ENCODE data around the gene SHC2.
A peak's percentile ranks its signal among the peaks of the same experiment; 100 is the strongest.
"Not testable (repeated sequence)": the region's sequence is repeated elsewhere in the genome, so short reads cannot be mapped to it uniquely, and the experiment has no call there.

Gene SHC2

DNA sequence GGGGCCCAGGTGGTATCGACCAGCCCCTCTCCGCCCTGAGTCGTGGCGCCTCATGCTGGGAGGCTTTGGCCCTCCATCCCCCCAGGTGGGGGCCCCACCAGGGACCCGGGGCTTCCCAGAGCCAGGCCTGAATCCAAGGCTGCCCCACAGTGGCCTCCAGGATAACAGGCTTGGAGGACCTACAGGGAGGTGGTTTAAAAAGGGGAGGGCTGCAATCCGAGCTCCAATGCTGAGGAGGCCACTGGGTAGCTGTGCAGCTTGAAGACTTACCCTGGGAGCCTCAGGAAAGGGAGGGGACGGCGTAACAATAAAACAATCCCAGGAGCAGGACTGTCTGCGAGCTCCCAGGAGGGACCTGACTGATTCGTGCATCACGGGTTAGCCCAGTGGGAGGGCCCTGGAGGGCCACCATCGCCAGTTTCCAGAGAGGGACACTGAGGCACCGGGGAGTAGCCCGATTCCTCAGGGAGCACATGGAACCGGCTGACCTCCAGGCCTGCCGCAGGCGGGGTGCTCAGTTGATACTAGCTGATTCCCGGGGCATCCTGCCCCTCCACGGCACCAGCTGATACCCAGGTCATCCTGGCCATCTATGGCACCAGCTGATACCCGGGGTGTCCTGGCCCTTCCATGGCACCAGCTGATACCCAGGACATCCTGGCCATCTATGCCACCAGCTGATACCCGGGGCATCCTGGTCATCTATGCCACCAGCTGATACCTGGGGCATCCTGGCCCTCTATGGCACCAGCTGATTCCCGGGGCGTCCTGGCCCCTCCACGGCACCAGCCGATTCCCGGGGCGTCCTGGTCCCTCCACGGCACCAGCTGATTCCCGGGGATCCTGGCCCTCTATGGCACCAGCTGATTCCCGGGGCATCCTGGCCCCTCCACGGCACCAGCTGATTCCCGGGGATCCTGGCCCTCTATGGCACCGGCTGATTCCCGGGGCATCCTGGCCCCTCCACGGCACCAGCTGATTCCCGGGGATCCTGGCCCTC is 48.2 kb downstream of the SHC2 start:
- no peak for DNase-seq (ENCODE audit: low read depth)
- no peak overlapping the region for H3K4me3 ChIP-seq (ENCODE audit: low read depth, low read length)

DNA sequence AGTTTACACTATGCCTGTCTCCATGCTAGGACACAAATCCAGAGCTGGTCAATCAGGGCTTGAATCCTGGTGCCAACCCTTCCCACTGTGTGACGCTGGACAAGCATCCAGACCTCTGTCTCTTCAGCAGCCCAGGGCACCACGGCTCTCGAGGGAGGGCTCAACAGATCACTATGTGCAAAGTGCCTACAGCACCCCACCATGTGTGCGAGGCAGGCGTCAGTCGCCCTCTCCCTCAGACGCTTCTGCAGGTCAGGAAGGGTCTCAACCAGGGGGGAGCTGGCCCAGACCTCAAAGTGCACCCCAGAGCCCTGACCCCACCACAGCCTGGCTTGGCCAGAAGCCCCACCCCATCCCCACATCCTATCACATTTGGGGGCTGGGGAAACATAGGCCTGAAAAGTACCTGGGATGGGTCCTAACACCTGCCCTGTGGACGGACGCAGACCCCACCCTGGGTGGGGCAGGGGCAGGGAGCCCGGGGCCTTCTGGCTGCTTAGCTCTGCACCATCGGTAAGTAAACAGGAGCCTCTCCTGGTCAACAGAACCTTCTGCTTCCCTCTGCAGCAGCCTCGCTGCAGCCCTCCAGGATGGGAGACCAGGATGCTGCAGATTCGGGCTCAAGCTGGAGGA is 49.0 kb downstream of the SHC2 start:
- DNase-seq (ENCODE audit: low read depth) = no peak
- no peak overlapping the region for H3K4me3 ChIP-seq (ENCODE audit: low read depth, low read length)

DNA sequence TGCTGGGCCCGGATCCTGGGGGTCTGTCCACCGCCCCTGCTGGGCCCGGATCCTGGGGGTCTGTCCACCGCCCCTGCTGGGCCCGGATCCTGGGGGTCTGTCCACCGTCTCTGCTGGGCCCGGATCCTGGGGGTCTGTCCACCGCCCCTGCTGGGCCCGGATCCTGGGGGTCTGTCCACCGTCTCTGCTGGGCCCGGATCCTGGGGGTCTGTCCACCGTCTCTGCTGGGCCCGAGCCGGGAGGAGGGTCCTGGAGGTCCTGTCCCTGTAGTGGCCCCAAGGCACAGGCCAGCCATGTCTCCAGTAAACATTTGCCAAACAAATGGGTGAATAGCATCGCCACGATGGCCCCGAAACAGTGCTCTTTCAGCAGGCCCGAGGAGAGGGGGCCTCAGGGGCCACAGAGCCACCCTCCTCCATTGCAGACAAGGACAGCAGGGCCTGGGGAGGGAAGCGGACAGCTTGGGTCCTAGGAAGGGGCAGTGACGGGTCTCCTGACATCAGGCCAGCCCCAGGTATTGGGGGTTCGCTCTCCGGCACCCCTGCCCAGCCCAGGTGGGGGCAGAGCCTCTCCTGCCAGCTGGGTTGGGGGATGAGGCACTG is 49.6 kb downstream of the SHC2 start:
- DNase-seq (ENCODE audit: low read depth) = not testable (repeated sequence)

DNA sequence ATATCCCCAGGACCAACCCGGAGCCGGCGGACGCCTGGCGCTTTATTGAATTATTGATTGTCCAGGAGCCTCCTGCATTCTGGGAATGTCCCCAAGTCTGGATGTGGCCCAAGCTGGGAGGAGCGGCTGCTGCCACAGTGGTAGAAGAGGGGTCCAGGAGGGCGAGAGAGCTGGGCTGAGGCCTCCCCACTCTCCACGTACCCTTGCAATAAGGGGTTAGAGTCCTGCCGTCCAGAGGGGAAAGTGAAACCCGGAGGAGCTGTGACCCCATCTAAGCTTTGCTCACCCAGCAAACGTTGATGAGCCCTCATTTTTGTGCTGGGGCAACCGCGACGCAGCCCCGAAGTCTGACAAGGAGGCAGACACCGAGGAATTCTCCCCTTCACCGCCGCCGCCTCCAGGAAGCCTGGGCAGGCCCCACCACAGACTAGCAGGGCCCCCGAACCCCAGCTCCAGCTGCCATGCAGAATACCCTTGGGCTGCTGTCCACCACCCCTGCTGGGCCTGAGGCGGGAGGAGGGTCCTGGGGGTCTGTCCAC is 50.5 kb downstream of the SHC2 start:
- DNase-seq (ENCODE audit: low read depth) = no peak
- no peak overlapping the region for H3K4me3 ChIP-seq (ENCODE audit: low read depth, low read length)

More for the DNA sequence above, 49.6 kb downstream of the SHC2 start:
- H3K4me3 ChIP-seq (ENCODE audit: low read depth, low read length) = not testable (repeated sequence)

DNA sequence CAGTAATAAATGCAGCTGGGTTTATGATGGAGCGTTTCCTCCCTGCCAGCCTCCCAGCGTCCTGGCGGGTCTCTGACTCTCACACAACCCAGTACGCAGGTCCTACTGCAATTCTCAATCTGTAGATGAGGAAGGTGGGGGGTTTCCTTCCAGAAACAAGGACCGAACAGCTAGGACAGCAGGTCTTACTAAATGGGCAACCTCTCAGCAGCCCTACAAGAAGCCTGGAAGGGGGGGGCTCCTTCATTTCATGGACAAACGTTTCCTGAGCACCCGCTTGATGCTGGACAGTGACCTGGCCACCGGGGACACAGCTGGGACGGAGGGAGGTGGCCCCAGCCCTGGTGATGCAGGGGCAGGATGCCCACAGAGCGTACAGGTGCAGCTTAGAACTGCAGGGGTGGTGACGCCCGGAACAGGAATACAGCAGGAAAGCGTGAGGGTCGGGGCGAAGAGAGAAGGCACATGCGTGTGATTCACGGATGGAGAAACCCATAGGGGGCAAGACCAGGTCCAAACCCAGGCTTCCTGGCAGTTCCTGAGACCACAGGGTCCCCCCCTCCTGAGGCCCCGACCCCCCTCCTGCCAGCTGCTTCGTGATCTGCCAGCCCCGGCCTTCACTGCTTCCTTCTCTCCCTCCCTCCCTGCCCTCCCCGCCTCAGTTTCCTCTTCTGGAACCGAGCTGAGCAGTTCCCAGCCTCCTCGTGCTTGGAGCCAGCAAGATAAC is 51.2 kb downstream of the SHC2 start:
- H3K4me3 ChIP-seq (ENCODE audit: low read depth, low read length) = peak overlapping the region; percentile 22

DNA sequence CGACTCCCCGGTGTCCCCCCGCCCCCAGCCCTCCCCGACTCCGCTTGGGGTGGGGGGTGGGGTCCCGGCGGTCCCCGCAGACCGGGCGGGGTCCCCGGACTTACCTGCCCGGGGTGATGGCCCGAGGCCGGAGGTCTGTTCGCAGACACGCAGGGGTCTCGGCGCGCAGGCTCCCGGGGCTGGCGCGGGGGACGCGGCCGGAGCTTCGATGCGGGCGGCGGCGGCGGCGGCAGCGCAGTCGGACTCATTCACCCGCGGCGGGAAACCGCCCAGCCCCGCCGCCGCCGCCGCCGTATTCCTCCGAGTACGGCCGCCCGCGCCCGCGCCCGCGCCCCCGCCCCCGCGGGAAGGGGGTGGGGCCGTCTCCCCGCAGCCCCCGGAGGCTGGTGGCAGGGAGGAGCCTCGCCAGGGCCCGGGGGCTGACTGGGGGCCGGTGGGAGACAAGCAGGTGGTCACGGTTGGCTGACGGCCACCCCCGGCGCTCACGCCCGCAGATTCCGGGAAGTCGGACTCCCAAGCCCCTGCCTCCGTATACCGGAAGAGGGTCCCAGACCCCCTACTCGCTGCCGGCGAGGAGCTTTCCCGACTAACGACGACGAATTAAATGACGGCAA is 51.8 kb downstream of the SHC2 start, which contains the start of gene C2CD4C:
Gene C2CD4C, minus strand, starts transcription at position 246 of the 614 bp plus-strand sequence. CDS start 786 bp downstream, outside the sequence.
- peak within 1 kb of the TSS; percentile 31 for H3K4me3 ChIP-seq (ENCODE audit: low read depth, low read length)
- DNase-seq (ENCODE audit: low read depth) = no peak

More for the DNA sequence above, 51.2 kb downstream of the SHC2 start:
- no peak for DNase-seq (ENCODE audit: low read depth)

DNA sequence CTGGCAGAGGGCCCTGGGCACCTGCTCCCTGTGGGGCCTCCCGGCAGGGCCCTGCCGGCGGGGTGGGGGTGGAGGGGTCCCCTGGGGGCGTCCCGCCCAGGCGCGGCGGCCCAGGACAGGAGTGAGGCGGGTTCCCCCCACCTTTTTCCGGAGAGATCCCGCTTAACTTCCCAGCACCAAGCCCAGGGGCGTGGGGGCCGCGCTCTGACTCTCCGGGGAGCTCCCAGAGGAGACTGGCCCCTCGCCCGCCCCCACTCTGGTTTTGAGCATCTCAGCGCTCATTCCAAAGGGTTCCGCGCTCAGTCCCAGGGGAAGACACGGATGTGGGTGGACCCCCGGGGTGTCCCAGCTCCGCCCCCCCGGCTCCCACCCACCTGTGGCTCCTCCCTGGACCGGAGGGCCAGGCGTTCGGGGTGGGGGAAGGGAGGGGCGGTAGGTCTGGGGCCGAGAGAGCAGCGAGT is 52.4 kb downstream of the SHC2 start:
- peak overlapping the region; percentile 31 for H3K4me3 ChIP-seq (ENCODE audit: low read depth, low read length)

DNA sequence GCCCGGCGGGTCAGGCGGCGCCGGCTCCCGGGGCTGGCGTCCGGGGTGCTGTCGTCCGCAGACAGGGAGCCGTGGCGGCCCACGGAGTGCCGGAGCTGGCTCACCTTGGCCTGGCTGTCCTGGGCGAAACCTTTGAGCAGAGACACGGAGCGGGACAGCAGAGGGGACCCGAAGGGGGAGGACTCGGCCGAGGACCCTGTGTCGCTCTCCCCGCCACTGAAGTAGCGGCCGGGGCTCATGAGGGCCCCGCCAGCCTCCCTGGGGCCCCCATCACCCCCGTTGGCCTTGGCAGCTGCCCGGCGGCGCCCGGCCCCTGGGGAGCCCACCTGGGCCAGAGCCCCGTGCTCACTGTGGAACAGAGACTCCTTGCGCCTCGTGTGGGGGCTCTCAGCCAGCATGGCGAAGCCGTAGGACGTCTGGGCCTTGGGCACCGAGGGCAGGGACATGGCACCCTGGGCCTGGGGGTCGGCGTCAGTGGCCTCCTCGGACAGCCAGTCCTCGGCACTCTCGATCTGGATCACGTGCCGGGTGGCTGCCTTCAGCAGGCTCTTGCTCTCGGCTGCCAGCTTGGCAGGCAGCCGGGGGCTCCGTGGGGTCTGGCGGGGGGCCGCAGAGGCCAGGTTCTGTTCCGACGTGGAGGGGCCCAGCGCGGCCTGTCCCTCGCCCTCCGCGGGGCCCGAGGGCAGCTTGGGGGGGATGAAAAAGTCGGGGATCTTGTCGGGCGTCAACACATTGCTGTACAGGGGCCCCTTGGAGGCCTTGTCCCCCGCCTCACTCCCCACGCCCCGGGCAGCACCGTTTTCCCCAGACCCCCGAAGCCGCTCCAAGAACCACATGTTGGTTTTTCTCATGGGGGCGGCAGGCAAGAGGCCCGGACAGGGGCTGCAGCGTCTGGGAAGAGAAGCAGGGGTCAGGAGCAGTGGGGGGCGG is 53.1 kb downstream of the SHC2 start:
- DNase-seq (ENCODE audit: low read depth) = no peak
- H3K4me3 ChIP-seq (ENCODE audit: low read depth, low read length) = no peak overlapping the region

More for the DNA sequence above, 52.4 kb downstream of the SHC2 start:
- DNase-seq (ENCODE audit: low read depth) = no peak

DNA sequence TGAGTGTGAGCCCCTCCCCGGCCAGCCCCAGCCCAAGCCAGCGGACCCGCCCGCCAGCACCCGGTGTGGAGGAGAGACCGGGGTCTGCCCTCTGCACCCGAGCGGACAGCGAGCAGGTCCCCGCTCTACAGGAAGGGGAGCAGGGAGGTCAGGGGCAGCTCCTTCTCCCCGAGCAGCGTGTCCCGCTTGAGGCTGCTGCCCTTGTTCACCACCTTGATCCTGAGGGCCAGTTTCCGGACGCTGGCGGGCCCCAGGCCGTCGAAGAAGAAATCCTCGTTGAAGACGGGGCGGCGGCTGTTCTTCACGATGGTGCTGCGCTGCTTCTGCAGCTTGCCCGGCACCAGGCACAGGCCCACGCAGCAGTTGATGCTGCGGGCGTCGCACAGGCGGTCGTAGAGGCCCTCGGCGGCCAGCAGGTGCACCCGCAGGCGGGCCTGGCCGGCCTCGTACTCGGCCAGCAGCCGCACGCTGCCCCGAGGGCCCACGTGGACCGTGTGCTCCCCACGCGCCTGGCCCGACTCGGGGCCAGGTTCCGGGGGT is 53.8 kb downstream of the SHC2 start:
- no peak for DNase-seq (ENCODE audit: low read depth)

DNA sequence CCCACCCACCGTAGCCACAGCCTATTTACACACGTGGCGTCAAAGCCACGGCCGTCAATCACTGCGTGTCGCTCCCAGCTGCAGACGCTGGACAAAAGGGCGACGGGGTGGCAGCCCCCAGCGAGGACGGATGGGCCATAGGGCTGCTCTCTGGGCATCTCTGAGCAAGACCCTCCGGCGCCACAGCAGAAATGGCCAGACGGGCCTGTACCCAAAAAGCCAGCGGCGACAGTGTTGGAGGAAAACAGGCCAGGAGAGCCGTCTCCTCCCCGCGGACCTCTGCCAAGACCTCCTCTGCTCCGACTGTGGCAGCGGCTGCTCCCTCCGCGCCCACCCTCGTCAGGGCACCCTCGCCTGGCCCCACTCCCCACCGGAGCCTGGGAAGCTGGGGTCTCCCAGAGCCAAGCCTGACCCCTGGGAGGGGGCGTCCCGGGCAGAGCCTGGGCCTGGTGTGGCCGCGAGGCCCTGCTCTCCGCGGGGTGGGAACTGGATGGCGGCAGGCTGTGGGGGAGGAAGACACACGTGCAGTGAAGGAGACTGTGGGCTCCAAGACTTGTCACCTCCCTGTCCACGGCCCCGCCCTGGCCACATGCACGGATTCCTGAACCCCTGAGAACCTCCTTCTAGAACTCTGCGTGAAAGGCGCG is 54.6 kb downstream of the SHC2 start:
- H3K4me3 ChIP-seq (ENCODE audit: low read depth, low read length) = no peak overlapping the region
- no peak for DNase-seq (ENCODE audit: low read depth)

More for the DNA sequence above, 53.8 kb downstream of the SHC2 start:
- H3K4me3 ChIP-seq (ENCODE audit: low read depth, low read length) = no peak overlapping the region

DNA sequence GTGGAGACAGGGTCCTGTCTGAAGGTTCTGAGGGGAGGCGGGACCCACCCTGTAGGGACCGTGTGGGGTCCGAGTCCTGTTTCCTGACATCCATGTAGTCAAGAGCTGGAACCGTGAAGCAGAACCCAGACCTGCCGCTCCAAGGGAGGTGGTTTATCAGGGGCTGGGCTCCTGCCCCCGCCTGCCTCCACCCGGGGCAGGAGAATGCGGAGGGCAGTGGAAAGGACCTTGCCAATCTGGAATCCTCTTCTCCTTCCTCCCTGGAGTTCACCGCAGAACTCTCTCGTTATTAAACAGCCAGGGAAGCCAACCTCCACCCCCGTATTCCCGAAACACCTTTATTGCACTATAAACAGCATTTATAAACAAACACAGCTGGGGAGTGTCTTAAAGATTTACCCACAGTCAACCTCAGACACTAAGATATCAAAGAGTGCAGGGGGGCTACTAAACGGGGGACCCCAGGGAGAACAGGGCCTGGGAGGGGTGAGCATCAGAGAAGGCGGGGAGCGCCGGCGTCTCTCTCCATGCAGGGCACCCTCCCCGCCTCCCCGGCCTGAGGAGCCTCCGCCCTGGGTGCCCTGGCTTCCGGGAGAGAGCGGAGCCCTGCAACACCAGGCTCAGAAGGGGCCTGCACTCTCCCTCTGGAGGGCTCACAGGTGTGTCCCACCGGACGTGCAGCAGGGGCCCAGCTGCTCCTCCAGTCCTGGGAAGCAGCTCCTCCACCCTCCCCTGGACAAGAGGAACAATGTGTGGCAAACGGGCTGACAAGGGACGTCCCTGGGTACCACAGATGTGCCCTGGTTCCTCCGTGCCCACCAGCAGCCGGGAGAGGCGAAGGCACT is 55.5 kb downstream of the SHC2 start:
- H3K4me3 ChIP-seq (ENCODE audit: low read depth, low read length) = no peak overlapping the region
- DNase-seq (ENCODE audit: low read depth) = no peak

DNA sequence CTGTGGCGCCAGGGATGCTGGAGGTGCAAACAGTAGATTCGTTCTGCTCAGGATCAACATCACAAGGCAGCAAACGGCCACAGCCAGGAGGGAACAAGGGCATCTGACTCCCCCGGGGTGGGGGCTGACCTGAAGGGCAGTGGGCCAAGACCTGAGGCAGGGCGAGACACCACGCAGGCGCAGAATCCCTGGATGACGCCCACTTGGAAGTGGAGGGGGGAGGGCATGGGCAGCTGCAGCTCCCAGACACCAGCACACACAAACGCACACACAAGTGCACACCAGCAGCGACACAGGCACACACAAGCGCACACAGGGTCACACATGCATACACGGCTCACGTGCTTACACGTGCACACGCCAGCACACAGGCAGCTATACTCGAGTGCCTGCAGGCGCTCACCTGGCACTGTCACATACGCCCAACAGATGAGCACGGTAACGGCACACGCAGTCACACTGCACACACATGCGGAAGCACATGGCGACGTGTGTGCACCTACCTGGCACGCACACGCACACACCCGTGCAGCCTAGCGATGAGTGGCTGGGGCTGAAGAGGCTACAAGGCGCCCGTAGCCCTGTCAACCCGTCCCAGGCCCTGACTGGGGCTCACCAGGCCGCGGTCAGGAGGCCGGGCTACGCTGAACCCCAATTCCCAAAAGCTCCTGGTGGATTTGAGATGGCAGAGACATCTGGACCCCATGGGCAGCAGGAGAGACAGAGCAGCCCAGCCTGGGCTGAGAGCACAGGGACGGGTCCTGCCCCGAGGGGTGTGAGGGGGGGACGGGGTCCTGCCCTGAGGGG is 57.4 kb downstream of the SHC2 start:
- H3K4me3 ChIP-seq (ENCODE audit: low read depth, low read length) = no peak overlapping the region
- no peak for DNase-seq (ENCODE audit: low read depth)

DNA sequence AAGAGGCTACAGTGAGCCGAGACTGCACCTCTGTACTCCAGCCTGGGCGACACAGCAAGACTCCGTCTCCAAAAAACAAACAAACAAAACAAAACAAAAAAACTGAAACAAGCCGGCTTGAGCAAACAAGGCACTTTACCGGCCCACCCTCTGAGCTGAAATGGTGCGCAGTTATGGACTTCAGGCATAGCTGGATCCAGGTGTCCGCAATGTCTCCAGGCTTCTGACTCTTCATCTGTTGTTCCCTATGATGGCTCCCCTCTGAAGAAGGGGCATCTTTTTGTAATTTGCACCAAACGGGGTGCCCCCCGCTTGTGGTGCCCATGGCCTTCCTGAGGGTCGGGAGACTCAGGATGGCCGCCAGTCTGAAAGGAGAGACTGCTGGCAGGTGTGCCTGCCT is 58.0 kb downstream of the SHC2 start:
- no peak for DNase-seq (ENCODE audit: low read depth)
- H3K4me3 ChIP-seq (ENCODE audit: low read depth, low read length) = no peak overlapping the region

DNA sequence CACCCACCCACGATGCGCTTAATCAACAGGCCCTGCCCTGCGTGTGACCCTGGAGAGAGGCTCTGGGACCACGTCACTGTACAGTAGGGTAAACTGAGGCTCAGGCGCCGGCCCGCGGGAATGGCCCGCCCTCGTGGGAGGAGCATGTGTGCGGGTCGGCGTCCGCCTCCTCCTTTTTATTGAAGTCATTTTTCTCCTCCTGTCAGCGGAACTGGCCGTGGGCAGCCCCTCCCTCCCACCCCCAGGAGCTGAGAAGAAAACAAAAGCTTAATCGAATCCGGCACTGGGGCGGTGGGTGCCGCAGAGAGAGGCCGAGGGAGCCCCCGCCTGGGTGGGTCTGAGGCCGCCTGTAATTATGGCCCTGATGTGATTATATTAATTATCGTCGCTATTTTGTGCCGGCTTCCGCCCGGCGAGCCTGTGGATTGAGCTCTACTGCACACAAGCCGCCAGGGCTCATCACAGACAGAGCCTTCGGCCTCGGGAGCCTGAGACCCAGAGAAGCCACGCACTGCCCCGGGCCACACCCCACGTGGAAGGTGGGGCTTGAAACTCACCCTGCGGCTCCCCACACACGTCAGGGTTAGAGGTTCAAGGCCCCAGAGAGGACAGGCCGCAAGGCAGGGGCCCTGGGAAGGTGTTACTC is 58.8 kb downstream of the SHC2 start:
- no peak for DNase-seq (ENCODE audit: low read depth)
- peak overlapping the region; percentile 9 for H3K4me3 ChIP-seq (ENCODE audit: low read depth, low read length)

Measured in skeletal muscle cell (primary cell).